VCaP (cell line): ENCODE results near the gene KCNC3.

Source experiments
- H3K27ac ChIP-seq: fragments of 450-650 bp; 2 replicates; pipeline ENCODE4 v1.5.1; 2017
- TF ChIP-seq, protein P1 (sequence below): fragments of 450-650 bp; conservative IDR thresholded peaks from 2 replicates; pipeline ENCODE4 v1.5.1; 2017; ENCODE audit warnings: mild to moderate bottlenecking, moderate library complexity

KCNC3 gene

DNA sequence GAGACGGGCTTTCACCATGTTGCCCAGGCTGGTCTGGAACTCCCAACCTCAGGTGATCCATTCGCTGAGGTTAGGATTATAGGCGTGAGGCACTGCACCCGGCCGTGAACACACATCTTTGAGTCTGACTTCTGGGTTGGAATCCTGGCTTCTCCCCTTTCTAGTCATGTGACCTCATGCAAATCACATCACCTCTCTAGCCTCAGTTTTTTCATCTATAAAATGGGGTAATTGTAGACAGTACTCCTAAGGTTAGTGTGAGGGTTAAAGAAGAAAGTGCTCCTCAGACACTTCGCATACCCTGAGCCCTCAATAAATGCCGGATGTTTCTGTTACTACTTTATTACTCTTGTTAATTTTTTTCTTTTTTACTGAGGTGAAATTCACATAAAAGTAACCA lies 55.4 kb downstream of the KCNC3 start:
- H3K27ac ChIP-seq = no peak overlapping the region
- TF ChIP-seq, protein P1, sequence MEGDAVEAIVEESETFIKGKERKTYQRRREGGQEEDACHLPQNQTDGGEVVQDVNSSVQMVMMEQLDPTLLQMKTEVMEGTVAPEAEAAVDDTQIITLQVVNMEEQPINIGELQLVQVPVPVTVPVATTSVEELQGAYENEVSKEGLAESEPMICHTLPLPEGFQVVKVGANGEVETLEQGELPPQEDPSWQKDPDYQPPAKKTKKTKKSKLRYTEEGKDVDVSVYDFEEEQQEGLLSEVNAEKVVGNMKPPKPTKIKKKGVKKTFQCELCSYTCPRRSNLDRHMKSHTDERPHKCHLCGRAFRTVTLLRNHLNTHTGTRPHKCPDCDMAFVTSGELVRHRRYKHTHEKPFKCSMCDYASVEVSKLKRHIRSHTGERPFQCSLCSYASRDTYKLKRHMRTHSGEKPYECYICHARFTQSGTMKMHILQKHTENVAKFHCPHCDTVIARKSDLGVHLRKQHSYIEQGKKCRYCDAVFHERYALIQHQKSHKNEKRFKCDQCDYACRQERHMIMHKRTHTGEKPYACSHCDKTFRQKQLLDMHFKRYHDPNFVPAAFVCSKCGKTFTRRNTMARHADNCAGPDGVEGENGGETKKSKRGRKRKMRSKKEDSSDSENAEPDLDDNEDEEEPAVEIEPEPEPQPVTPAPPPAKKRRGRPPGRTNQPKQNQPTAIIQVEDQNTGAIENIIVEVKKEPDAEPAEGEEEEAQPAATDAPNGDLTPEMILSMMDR = no peak

DNA sequence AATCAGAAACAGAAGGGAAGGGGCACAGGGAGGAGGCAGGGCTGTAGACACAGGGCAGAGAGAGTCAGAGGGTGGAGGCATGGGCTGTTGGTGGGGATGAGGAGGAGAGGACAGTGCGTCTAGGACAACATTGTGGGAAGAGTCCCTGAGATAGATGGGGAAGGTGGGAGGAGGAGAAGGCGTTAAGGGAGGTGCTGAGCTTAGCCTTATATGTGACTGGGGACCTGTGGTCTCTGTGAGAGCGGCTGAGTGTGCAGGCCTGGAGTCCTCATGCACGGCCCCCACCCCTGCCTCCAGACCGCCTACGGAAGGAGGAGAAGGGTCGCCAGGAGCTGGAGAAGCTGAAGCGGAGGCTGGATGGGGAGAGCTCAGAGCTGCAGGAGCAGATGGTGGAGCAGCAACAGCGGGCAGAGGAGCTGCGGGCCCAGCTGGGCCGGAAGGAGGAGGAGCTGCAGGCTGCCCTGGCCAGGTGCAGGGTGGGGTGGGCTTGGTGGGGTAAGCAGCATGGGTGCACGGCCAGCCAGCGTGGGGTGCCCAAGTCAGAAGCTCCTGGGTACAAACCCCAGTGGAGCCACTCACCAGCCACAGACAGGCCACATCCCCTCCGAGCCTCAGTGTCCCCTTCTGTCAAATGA lies 56.8 kb downstream of the KCNC3 start:
- no peak overlapping the region for H3K27ac ChIP-seq
- TF ChIP-seq, protein P1 = no peak

DNA sequence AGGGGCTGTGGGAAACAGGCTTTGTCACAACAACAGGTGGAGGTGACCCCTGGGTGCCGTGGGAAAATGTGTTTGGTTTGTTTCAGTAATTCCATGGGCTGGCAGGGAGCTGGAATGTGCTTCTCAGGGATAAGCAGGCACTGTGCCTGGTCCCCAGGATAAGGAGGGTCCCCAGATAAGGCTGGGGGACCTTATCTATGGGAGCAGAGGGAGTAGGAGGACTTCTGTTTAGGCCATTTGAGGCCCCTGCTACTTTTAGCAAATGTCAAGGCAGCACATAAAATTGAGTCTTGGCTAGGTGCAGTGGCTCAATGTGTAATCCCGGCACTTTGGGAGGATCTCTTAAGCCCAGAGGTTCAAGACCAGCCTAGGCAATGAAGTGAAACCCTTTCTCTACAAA lies 59.5 kb downstream of the KCNC3 start:
- H3K27ac ChIP-seq = no peak overlapping the region
- TF ChIP-seq, protein P1 = no peak

DNA sequence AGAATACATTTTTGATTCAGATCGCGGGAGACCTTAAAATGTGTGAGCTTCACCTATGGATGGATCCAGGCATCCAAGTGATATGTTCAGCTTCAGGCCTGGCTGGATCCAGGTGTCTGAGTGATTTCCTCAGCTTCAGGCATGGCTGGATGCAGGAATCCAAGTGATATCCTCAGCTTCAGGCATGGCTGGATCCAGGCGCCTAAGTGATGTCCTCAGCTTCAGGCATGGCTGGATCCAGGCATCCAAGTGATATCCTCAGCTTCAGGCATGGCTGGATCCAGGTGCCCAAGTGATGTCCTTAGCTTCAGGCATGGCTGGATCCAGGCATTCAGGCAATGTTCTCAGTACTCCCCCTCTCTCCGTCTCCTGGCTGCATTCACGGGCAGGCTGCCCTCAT lies 60.7 kb downstream of the KCNC3 start:
- H3K27ac ChIP-seq = no peak overlapping the region
- TF ChIP-seq, protein P1 = no peak

DNA sequence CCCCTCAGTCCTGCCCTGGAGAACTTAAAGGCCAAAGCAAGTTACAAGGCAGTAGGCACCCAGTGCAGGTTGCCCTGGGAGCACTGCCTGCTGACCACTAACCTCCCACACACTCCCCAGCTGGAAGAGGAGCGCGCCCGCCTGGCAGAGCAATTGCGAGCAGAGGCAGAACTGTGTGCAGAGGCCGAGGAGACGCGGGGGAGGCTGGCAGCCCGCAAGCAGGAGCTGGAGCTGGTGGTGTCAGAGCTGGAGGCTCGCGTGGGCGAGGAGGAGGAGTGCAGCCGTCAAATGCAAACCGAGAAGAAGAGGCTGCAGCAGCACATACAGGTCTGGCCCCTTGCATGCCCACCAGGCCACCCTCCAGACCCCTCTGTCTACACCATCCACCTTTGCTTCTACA lies 61.1 kb downstream of the KCNC3 start:
- TF ChIP-seq, protein P1 = no peak
- H3K27ac ChIP-seq = no peak overlapping the region

DNA sequence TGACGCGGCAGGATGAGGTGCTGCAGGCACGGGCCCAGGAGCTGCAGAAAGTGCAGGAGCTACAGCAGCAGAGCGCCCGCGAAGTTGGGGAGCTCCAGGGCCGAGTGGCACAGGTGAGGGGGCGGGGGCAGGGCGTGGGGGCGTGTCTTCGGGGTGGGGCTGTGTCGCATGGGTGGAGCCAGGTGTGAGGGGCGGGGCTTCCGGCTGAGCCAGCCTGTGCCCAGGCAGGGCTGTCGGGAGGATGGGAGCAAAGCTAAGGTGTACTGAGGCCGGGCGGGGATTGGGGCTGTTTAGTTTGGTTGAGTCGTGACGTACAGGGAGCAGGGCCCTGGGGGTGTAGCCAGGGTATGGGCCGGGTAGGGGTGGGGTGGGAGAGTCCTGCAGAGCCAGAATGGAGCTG lies 62.3 kb downstream of the KCNC3 start:
- no peak overlapping the region for H3K27ac ChIP-seq
- TF ChIP-seq, protein P1 = no peak

DNA sequence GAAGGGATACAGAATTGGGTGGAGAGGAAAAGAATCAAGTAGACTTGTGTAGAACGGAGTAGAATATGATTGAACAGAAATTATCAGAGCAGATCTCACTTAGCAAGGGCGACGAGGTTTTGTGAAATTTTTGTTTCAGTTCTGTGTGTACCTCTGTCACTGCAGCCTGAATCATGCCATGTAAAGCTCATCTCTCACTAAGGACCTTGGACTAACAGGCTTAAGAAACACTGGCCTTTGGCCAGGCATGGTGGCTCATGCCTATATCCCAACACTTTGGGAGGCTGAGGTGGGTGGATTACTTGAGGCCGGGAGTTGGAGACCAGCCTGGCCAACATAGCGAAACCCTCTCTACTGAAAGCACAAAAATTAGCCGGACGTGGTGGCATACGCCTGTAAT lies 63.1 kb downstream of the KCNC3 start:
- no peak overlapping the region for H3K27ac ChIP-seq
- TF ChIP-seq, protein P1 = no peak
